Left lung (tissue), 10 donors: ENCODE data around the gene PIGT. TPM values are rescaled to one million over a fixed set of nuclear protein-coding genes. Genes with fewer than 3 reads are reported as not detected.

Experiments
- ATAC-seq: fragments of 200-7000 bp; cut with Tn5 transposase; one replicate; pipeline ENCODE4 v1.9.1; 2020; ENCODE audit warnings: moderate library complexity
- DNase-seq, 4 donors: peaks; one replicate each; pipeline ENCODE4 v3.0.0-alpha.2; 2013 to 2020
- H3K27ac ChIP-seq, 2 donors: fragments of 200-600 bp; sonication (generic) in 1 of 2; one replicate each; pipeline versions ENCODE4 v1.5.0 to v1.8.0; 2020 to 2021
- H3K27me3 ChIP-seq, 2 donors: fragments of 200-600 bp; sonication (generic) in 1 of 2; one replicate each; pipeline versions ENCODE4 v1.5.0 to v1.8.0; 2020 to 2021
- H3K36me3 ChIP-seq, 2 donors: fragments of 200-600 bp; sonication (generic) in 1 of 2; one replicate each; pipeline versions ENCODE4 v1.5.0 to v1.8.0; 2020 to 2021
- H3K4me1 ChIP-seq, 2 donors: fragments of 200-600 bp; one replicate each; pipeline ENCODE4 v1.8.0; 2021
- H3K4me3 ChIP-seq, 2 donors: fragments of 200-600 bp; sonication (generic) in 1 of 2; one replicate each; pipeline versions ENCODE4 v1.5.0 to v1.8.0; 2020 to 2021; ENCODE audit warnings: mild to moderate bottlenecking in 1 of 2
- H3K9me3 ChIP-seq, 2 donors: fragments of 200-600 bp; sonication (generic) in 1 of 2; one replicate each; pipeline versions ENCODE4 v1.5.0 to v1.8.0; 2020 to 2021
- CTCF ChIP-seq, 2 donors: fragments of 200-600 bp; sonication (generic) in 1 of 2; IDR thresholded peaks; one replicate each; pipeline versions ENCODE4 v1.5.0 to v1.8.0; 2021; ENCODE audit warnings: antibody characterized with exemption in 2 of 2
- intact Hi-C, 2 donors: fragments of 100-400 bp; cut with DNase I; formaldehyde crosslinking; loops; one replicate each; pipeline versions ENCODE4 v1.11.2 to v1.14.2; 2022
- polyA plus RNA-seq, 6 donors: library from polyadenylated mRNA; unstranded; fragments of 120-200 nt; gene quantifications; one replicate each; pipeline ENCODE4 v1.2.1, GENCODE V29; 2013; ENCODE audit not compliant: insufficient read length in 6 of 6
- total RNA-seq, 2 donors: library from RNA; stranded (reverse); fragmentation: NEBNext Ultra II Directional; extraction: Animal tissue kit (Norgen Biotek cat#: 25700); gene quantifications; one replicate each; pipeline ENCODE4 v1.2.1, GENCODE V29; 2021
- donor health status: DM: no; HTN: yes; CAD: no.
- donor health status: DM: no; HTN: no; CAD: no.

PIGT gene
- total and polyA plus RNA-seq, 8 donors = 72.8 to 96.7 (median 82.1) TPM

DNA sequence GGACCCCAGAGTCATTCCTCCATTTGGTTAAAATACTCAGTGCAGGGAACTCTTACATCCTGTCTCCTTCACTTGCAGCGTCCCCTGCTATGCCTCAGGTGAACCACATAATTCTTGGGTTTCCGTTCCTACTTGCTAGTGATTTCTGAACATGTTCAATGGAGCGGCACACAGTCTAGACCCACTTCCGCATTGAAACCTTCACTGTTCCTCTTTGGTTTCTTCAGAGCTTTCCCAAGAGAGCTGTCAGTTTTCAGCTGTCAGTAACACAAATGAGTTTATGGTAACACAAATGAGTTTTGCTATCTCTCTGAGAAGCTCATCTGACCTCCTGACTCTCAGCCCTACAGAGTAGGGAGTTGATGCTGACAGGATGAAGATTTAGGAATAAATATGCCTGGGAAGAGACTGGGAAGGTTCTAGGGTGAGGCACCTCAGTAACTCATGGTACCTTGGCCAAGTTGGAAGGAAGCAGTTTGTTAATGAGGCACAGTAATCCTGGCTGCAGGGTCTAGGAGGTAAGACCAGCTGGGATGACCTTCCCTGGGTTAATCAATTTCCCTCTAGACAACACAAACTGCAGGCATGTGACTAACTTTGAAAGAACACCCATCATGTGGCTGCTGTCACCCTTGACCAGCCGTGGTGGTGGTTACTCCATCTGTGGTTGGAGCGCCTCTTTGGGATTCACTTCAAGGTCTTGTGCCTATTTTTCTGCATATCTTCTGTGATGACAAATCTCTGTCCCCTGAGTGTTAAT, 47.5 kb upstream of the PIGT start:
- Histone ChIP-seq H3K27me3 (no peaks in the 10 kb centered on the region), H3K27ac (peak overlapping the region in 1 of 2 donors; percentile 66), H3K9me3 (no peaks in the 10 kb centered on the region), H3K36me3 (peaks cover 0 to 29% of the 10 kb centered on the region in 2 donors), H3K4me3 (no peak overlapping the region), H3K4me1 (peaks cover 13 to 66% of the 10 kb centered on the region in 2 donors)
- ATAC-seq = peak; percentile 6
- TF ChIP-seq CTCF (IDR thresholded peaks at IDR 0.05) = no peak
- DNase-seq = peak in 1 of 4 donors; percentile 55
- intact Hi-C loops = no loop called here

GRCh38 chr20:45370571-45371160, 45.3 kb upstream of the PIGT start:
- DNase-seq (no peak), ATAC-seq (no peak)
- H3K4me3 ChIP-seq = no peak overlapping the region
- H3K4me1 ChIP-seq = peaks cover 0 to 47% of the 10 kb centered on the region in 2 donors
- peaks cover 0 to 32% of the 10 kb centered on the region in 2 donors for H3K36me3 ChIP-seq
- TF ChIP-seq CTCF (IDR thresholded peaks at IDR 0.05) = no peak
- H3K27me3 ChIP-seq = no peaks in the 10 kb centered on the region
- H3K9me3 ChIP-seq = no peaks in the 10 kb centered on the region
- H3K27ac ChIP-seq = no peak overlapping the region
- intact Hi-C loops = no loop called here

- ATAC-seq (no peak), DNase-seq (no peak)
- peaks cover 0 to 16% of the 10 kb centered on the region in 2 donors for H3K36me3 ChIP-seq
- no peaks in the 10 kb centered on the region for H3K27me3 ChIP-seq
- no peak for TF ChIP-seq CTCF (IDR thresholded peaks at IDR 0.05)
- no peaks in the 10 kb centered on the region for H3K9me3 ChIP-seq
- H3K4me1 ChIP-seq = peaks cover 0 to 39% of the 10 kb centered on the region in 2 donors
- intact Hi-C loops = no loop called here
- H3K27ac ChIP-seq = no peak overlapping the region
- no peak overlapping the region for H3K4me3 ChIP-seq
These were observed 43.7 kb upstream of the PIGT start for GRCh38 chr20:45372241-45372640.

GRCh38 chr20:45372646-45373352, 43.1 kb upstream of the PIGT start:
- Histone ChIP-seq H3K36me3 (peaks cover 0 to 10% of the 10 kb centered on the region in 2 donors), H3K4me1 (peaks cover 0 to 33% of the 10 kb centered on the region in 2 donors), H3K9me3 (no peaks in the 10 kb centered on the region), H3K27me3 (no peaks in the 10 kb centered on the region), H3K4me3 (peak overlapping the region; percentile 37 to 45), H3K27ac (peak overlapping the region; percentile 48 to 49)
- DNase-seq = peak in 2 of 4 donors; percentile 53 to 85
- ATAC-seq = peak; percentile 61
- intact Hi-C loops = no loop called here
- TF ChIP-seq CTCF (IDR thresholded peaks at IDR 0.05) = no peak
